T-helper 9 cell (primary cell): Measurements from ENCODE around the gene TDRKH.

ENCODE experiments used
- DNase-seq: peaks from one replicate; pipeline ENCODE4 v3.0.0-alpha.2; 2020

The TDRKH gene

GRCh38 chr1:151822404-151822803, 32.1 kb upstream of the TDRKH start:
- DNase-seq: peak; percentile 21

DNA sequence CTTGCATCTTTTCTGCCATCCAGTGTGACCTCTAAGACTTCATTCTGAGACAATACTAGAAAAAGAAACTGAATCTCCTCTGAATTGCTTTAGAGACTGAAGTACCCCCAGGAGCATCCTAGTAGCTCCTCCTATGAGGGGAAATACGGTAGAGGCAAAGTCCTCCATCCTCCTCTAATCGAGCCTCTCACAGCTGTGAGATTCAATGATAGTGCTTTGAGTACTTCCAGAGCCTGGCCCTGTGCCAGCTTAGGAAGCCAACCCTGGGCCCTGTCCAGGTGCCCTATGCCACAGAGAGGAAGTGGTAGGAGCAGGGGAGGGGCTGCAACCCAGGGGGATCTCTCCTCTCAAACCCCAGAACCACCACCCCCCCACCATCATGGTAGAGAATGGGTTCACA, 30.6 kb upstream of the TDRKH start:
- DNase-seq: peak; percentile 26

- no peak for DNase-seq
Measured at GRCh38 chr1:151819976-151820623, 29.8 kb upstream of the TDRKH start.

- no peak for DNase-seq
Measured at GRCh38 chr1:151819227-151819835, 29.0 kb upstream of the TDRKH start.

DNA sequence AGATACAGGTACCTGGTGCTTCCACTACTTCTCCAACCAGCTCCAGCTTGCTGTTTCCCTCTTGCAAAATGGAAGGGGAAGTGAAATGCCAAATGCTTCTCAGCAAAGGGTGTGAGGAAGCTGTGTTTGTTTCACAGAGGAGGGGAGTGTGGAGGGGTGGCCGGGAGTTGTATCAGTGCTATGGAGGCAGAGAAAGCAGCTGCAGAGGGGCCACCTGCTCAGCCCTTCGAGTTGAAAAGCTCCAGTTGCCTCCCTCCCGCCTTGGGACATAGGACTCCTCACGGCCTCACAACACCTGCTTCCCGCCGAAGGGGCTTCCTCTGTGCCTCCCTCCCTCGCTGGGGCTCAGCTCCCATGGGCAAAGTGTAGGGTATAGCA, 27.0 kb upstream of the TDRKH start:
- no peak for DNase-seq

GRCh38 chr1:151816548-151817352, 26.4 kb upstream of the TDRKH start:
- no peak for DNase-seq

DNA sequence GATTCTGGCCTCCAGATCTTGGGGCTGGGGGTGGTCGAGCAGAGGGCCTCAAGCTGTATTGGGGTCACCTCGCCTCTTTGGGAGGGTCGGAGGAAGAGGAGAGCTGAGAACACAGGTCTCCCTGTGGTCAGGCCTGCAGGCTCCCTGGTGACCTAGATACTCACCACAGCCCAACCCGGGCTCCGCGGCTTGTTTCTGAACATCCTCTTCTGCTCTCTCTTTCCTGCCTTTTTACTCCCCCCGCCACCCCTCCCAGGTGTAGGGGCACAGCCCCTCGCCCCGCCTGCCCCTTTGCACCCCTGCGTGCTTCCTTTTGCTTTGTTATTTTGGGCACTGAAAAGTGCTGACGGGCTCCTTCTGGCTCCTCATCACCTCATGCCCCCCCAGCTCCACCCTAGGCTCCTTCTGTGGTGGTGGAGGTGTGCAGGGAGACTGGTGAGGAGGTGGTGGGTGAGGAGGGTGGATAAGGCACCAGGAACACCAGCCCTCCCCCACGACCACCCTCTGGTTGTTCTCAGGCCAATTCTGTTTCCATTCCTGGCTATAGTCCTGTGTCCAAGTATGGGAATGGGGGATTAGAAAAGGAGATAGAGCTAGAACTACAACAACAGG, 25.5 kb upstream of the TDRKH start:
- peak; percentile 55 for DNase-seq

DNA sequence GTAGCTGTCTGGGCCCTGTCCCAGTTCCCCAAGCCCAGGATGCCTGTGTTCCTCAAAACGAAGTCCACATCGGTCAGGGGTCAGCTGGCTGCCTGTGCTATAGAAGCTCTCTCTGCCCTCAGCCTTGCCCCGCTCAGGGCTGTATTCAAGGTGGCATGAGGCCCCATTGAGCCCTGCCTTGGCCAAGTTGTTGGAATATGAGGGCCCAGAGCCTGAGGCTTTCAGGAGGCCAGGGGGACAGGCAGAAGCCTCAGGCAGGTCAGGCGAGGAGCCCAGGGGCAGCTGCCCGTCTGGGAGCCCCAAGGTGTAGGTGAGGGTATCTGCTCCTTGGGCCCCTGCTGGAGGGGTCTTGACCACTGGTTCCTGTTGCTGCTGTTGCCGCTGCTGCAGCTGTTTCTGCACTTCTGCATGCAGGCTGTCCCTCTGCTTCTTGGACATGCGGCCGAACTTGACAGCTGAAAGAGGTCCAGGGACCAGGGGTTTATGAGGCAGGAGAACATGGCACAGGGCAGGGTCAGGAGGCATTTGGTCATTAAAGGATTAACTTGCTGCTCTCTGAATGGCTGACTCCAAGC, 24.8 kb upstream of the TDRKH start:
- DNase-seq: no peak

- DNase-seq: no peak
Measured at GRCh38 chr1:151814426-151814825, 24.1 kb upstream of the TDRKH start.

DNA sequence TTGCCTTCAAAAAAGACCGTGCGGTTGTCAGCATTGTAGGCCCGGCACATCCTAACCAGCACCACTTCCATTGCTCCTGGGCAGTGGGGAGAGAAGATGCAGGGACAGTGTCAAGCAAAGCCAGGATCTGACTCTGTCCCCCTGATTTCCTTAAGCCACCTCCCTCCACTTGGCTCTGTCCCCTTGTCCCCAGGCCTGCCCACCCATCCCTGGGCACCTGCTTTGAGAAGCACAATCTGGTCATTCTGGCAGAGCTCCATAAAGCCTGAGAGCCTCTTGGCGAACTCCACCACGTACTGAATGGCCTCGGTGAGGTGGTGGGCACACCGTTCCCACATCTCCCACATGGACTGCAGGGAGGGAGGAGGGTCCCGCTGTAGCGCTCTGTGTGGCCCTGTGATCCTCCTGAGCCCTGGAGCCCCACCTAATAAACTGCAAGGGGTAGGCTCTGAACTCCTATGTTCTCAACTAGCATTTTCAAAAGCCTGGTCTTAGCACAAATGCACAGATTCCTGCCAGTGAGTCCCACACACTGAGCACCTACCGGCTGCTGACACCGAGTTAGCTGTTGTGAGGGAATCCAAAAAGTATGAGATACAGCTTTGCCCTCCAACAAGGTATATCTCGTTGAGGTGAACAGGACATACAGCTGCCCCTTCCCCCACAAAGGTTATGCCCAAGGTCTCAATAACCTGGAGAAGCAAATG, 23.1 kb upstream of the TDRKH start:
- no peak for DNase-seq

DNA sequence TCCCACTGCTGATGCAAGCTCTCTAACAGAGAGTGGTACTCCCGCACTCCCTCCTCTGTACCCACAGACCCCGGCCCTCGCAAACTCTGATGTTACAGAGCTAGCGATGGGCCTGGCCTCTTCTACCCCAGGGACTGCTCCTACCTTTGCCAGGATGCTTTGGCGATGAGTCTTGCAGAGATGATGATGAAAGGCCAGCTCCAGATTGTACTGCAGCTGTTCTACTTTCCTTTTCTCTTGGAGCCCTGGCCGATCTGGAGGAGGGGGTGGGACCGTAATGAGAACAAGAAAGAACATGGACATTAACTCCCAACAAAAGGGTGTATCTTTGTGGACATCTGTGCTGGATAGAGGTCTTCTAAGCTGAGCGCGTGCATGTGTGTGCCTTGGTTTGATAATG, 20.9 kb upstream of the TDRKH start:
- no peak for DNase-seq

DNA sequence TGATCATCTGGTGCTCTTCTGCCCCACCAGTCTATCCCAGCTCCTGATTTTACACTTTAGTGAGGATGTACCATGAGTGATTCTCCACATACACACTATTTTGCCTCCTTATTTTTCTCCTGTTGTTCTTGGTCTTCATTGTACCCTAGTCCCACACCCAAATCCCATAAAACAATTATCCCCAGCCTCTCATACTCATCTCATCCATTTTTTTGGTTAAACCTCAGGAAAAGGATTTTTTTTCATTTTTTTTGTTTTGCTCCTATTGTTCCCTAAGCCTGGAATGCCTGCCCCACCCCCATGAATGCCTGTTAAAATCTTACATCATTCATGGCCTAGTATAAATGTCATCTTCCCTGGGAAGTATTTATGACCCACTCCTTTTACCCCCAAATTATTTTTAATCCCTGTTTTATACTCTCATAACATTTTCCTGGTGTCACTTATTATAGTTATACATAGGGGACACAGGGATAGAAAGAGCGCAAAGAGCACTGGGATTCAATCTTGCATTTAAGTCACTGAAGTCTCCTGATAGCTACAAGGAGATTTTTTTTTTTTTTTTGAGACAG, 19.8 kb upstream of the TDRKH start:
- no peak for DNase-seq

GRCh38 chr1:151809290-151809984, 19.1 kb upstream of the TDRKH start:
- no peak for DNase-seq

- no peak for DNase-seq
Measured at GRCh38 chr1:151807766-151808165, 17.5 kb upstream of the TDRKH start.

GRCh38 chr1:151807131-151807530, 16.8 kb upstream of the TDRKH start:
- DNase-seq: no peak

- no peak for DNase-seq
Measured at GRCh38 chr1:151806170-151806569, 15.9 kb upstream of the TDRKH start.

GRCh38 chr1:151805066-151805820, 14.9 kb upstream of the TDRKH start, which contains the start of gene LINGO4:
Gene LINGO4 (minus strand): TSS chr1:151805419. CDS start chr1:151802704, 2,715 bp downstream.
- no peak for DNase-seq

- DNase-seq: no peak
Measured at GRCh38 chr1:151803915-151804314, 13.6 kb upstream of the TDRKH start.

DNA sequence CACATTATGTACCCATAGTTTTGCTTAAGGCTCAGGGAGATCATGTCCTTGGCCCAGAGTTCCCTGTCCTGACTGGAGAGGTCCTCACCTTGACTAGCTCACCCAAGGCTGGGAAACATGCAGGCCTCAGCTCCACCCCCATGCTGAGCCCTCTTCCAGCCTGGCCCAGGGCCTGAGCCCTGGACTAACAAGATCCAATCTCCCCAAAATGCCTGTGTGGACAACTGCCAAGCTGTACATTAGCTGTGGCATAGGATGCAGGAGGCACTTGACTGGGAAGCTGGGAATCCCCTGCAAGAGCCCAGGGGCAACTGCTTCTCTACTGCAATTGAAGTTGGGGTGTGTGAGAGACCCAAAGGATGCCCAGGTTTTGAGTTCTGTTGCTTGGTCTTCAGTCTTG, 12.9 kb upstream of the TDRKH start:
- no peak for DNase-seq

DNA sequence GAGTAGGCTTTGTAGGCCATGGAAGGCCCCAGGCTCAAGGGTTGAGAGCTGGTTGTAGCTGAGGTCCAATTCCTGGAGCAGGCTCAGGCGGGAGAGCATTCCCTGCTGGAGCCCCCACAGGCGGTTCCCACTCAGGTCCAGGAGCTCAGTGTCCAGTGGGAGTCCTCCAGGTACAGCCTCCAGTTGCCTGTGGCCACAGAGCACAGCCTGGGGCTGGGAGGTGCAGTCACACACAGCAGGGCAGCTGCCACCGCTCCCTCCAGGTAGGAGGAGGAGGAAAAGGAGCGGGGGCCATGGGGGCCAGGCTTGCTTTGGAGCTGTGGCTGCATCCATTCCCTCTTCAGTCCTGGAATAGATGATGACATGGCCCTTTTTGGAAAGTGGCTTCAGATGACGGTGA, 12.1 kb upstream of the TDRKH start:
- no peak for DNase-seq

- no peak for DNase-seq
Measured at GRCh38 chr1:151801846-151802245, 11.5 kb upstream of the TDRKH start.
